Karpas-422 (cell line): Measurements from ENCODE around the gene NCKAP5. TPM values are rescaled to one million over a fixed set of nuclear protein-coding genes. Genes with fewer than 3 reads are reported as not detected.

Experiments
- DNase-seq: peaks from one replicate; pipeline ENCODE4 v3.0.0-alpha.2; 2015
- H2AFZ ChIP-seq: fragments of 200-600 bp; sonication (generic); 2 replicates; pipeline ENCODE4 v1.6.1; 2014; ENCODE audit warnings: antibody characterized with exemption, low read length, mixed read lengths
- H3K27ac ChIP-seq: fragments of 200-600 bp; sonication (generic); 2 replicates; pipeline ENCODE4 v1.5.1; 2014; ENCODE audit warnings: mild to moderate bottlenecking, low read length, moderate library complexity
- H3K27me3 ChIP-seq: fragments of 200-600 bp; sonication (generic); 2 replicates; pipeline ENCODE4 v1.6.1; 2014; ENCODE audit warnings: low read length, mixed read lengths
- H3K36me3 ChIP-seq: fragments of 200-600 bp; sonication (generic); 2 replicates; pipeline ENCODE4 v1.6.1; 2014; ENCODE audit warnings: low read length, mixed read lengths; ENCODE audit not compliant: insufficient read depth
- H3K4me1 ChIP-seq: fragments of 200-600 bp; sonication (generic); 2 replicates; pipeline ENCODE4 v1.6.1; 2014; ENCODE audit warnings: mild to moderate bottlenecking, low read length, mixed read lengths
- H3K4me2 ChIP-seq: fragments of 200-600 bp; sonication (generic); 2 replicates; pipeline ENCODE4 v1.6.1; 2014; ENCODE audit warnings: low read length, low read depth, mild to moderate bottlenecking; ENCODE audit not compliant: poor library complexity, severe bottlenecking
- H3K4me3 ChIP-seq: fragments of 200-600 bp; sonication (generic); 2 replicates; pipeline ENCODE4 v1.5.1; 2014; ENCODE audit warnings: mild to moderate bottlenecking, antibody characterized with exemption, low read length, mixed read lengths
- H3K79me2 ChIP-seq: fragments of 200-600 bp; sonication (generic); 2 replicates; pipeline ENCODE4 v1.6.1; 2014; ENCODE audit warnings: mild to moderate bottlenecking, low read length, mixed read lengths
- H3K9ac ChIP-seq: fragments of 200-600 bp; sonication (generic); 2 replicates; pipeline ENCODE4 v1.6.0; 2014; ENCODE audit warnings: low read length
- H3K9me2 ChIP-seq: fragments of 200-600 bp; sonication (generic), shearing (Covaris generic); replicated peaks from 2 replicates; pipeline ENCODE4 v1.6.0; 2014; ENCODE audit warnings: mild to moderate bottlenecking, low read length, moderate library complexity; ENCODE audit not compliant: insufficient read depth
- H3K9me3 ChIP-seq: fragments of 300-700, 200-600 bp; sonication (generic); 2 replicates; pipeline ENCODE4 v1.6.1; 2014; ENCODE audit warnings: low read length, mixed read lengths
- H4K20me1 ChIP-seq: fragments of 200-600 bp; sonication (generic); 2 replicates; pipeline ENCODE4 v1.6.1; 2014; ENCODE audit warnings: mild to moderate bottlenecking, antibody characterized with exemption, low read length, low read depth; ENCODE audit not compliant: insufficient read depth
- total RNA-seq: library from RNA; depleted of rRNA; stranded (reverse); fragments of >200 nt; shearing (Covaris generic); gene quantifications from 2 replicates; pipeline ENCODE4 v1.2.3, GENCODE V29; 2014; ENCODE audit warnings: low replicate concordance

The NCKAP5 gene
- total RNA-seq, 1 experiment from 2014 or later: not detected

- Histone ChIP-seq H3K4me3 (no peak overlapping the region), H3K36me3 (no peaks in the 10 kb centered on the region), H3K27me3 (no peaks in the 10 kb centered on the region), H3K4me2 (no peak overlapping the region), H3K9me2 (no peaks in the 10 kb centered on the region), H3K4me1 (no peaks in the 10 kb centered on the region), H2AFZ (no peak overlapping the region), H3K79me2 (no peaks in the 10 kb centered on the region), H4K20me1 (no peaks in the 10 kb centered on the region), H3K9me3 (no peaks in the 10 kb centered on the region), H3K27ac (no peak overlapping the region), H3K9ac (no peak overlapping the region)
- no peak for DNase-seq
These were observed 424.6 kb downstream of the NCKAP5 start for GRCh38 chr2:133143645-133144044.

GRCh38 chr2:133142087-133142486 lies 426.2 kb downstream of the NCKAP5 start:
- H3K9ac ChIP-seq: no peak overlapping the region
- H3K27me3 ChIP-seq: no peaks in the 10 kb centered on the region
- no peaks in the 10 kb centered on the region for H3K9me3 ChIP-seq
- no peak overlapping the region for H3K4me3 ChIP-seq
- H3K79me2 ChIP-seq: no peaks in the 10 kb centered on the region
- DNase-seq: no peak
- H3K27ac ChIP-seq: no peak overlapping the region
- H3K36me3 ChIP-seq: no peaks in the 10 kb centered on the region
- H2AFZ ChIP-seq: no peak overlapping the region
- H3K9me2 ChIP-seq: no peaks in the 10 kb centered on the region
- no peaks in the 10 kb centered on the region for H4K20me1 ChIP-seq
- H3K4me2 ChIP-seq: no peak overlapping the region
- no peaks in the 10 kb centered on the region for H3K4me1 ChIP-seq

GRCh38 chr2:133140620-133141019 lies 427.6 kb downstream of the NCKAP5 start:
- DNase-seq: no peak
- no peak overlapping the region for H3K4me2 ChIP-seq
- H2AFZ ChIP-seq: no peak overlapping the region
- no peaks in the 10 kb centered on the region for H3K27me3 ChIP-seq
- H3K79me2 ChIP-seq: no peaks in the 10 kb centered on the region
- no peak overlapping the region for H3K9ac ChIP-seq
- no peaks in the 10 kb centered on the region for H3K36me3 ChIP-seq
- H4K20me1 ChIP-seq: no peaks in the 10 kb centered on the region
- H3K4me3 ChIP-seq: no peak overlapping the region
- H3K4me1 ChIP-seq: no peaks in the 10 kb centered on the region
- H3K9me2 ChIP-seq: no peaks in the 10 kb centered on the region
- no peak overlapping the region for H3K27ac ChIP-seq
- H3K9me3 ChIP-seq: no peaks in the 10 kb centered on the region

- Histone ChIP-seq H3K9me2 (no peaks in the 10 kb centered on the region), H3K27ac (no peak overlapping the region), H3K79me2 (no peaks in the 10 kb centered on the region), H3K27me3 (no peaks in the 10 kb centered on the region), H3K4me1 (no peaks in the 10 kb centered on the region), H4K20me1 (no peaks in the 10 kb centered on the region), H3K4me2 (no peak overlapping the region), H3K36me3 (no peaks in the 10 kb centered on the region), H3K4me3 (no peak overlapping the region), H2AFZ (no peak overlapping the region), H3K9ac (no peak overlapping the region), H3K9me3 (no peaks in the 10 kb centered on the region)
- DNase-seq: no peak
These were observed 428.3 kb downstream of the NCKAP5 start for GRCh38 chr2:133139847-133140533.

GRCh38 chr2:133138693-133139092 lies 429.6 kb downstream of the NCKAP5 start:
- no peaks in the 10 kb centered on the region for H3K9me3 ChIP-seq
- H3K27me3 ChIP-seq: no peaks in the 10 kb centered on the region
- no peaks in the 10 kb centered on the region for H3K36me3 ChIP-seq
- no peak overlapping the region for H3K27ac ChIP-seq
- H3K4me1 ChIP-seq: no peaks in the 10 kb centered on the region
- no peak overlapping the region for H2AFZ ChIP-seq
- no peak overlapping the region for H3K4me2 ChIP-seq
- no peaks in the 10 kb centered on the region for H3K79me2 ChIP-seq
- DNase-seq: no peak
- no peak overlapping the region for H3K9ac ChIP-seq
- no peaks in the 10 kb centered on the region for H4K20me1 ChIP-seq
- H3K4me3 ChIP-seq: no peak overlapping the region
- H3K9me2 ChIP-seq: no peaks in the 10 kb centered on the region

- H3K36me3 ChIP-seq: no peaks in the 10 kb centered on the region
- H4K20me1 ChIP-seq: no peaks in the 10 kb centered on the region
- no peak overlapping the region for H2AFZ ChIP-seq
- H3K4me2 ChIP-seq: no peak overlapping the region
- H3K4me3 ChIP-seq: no peak overlapping the region
- no peaks in the 10 kb centered on the region for H3K9me2 ChIP-seq
- no peaks in the 10 kb centered on the region for H3K9me3 ChIP-seq
- H3K4me1 ChIP-seq: peaks cover 6% of the 10 kb centered on the region
- no peak for DNase-seq
- no peaks in the 10 kb centered on the region; the same call in 1 of the 2 replicates for H3K27me3 ChIP-seq
- H3K9ac ChIP-seq: no peak overlapping the region
- H3K79me2 ChIP-seq: no peaks in the 10 kb centered on the region
- H3K27ac ChIP-seq: no peak overlapping the region
These were observed 433.1 kb downstream of the NCKAP5 start for GRCh38 chr2:133135035-133135654.

GRCh38 chr2:133130548-133131246 lies 437.6 kb downstream of the NCKAP5 start:
- Histone ChIP-seq H3K36me3 (no peaks in the 10 kb centered on the region), H4K20me1 (no peaks in the 10 kb centered on the region), H3K9me2 (no peaks in the 10 kb centered on the region), H3K9me3 (no peaks in the 10 kb centered on the region), H3K9ac (no peak overlapping the region), H3K4me2 (no peak overlapping the region), H3K4me3 (no peak overlapping the region), H3K79me2 (no peaks in the 10 kb centered on the region), H2AFZ (no peak overlapping the region), H3K4me1 (peaks cover 28% of the 10 kb centered on the region), H3K27me3 (no peaks in the 10 kb centered on the region; the same call in 1 of the 2 replicates), H3K27ac (no peak overlapping the region)
- DNase-seq: no peak

GRCh38 chr2:133124446-133124845 lies 443.8 kb downstream of the NCKAP5 start:
- Histone ChIP-seq H3K36me3 (no peaks in the 10 kb centered on the region), H3K4me3 (no peak overlapping the region), H3K9ac (no peak overlapping the region), H2AFZ (no peak overlapping the region), H3K9me3 (no peaks in the 10 kb centered on the region), H3K4me1 (peaks cover 44% of the 10 kb centered on the region), H4K20me1 (no peaks in the 10 kb centered on the region), H3K27ac (no peak overlapping the region), H3K9me2 (no peaks in the 10 kb centered on the region), H3K27me3 (no peaks in the 10 kb centered on the region), H3K79me2 (no peaks in the 10 kb centered on the region), H3K4me2 (no peak overlapping the region)
- DNase-seq: no peak
